H1 (cell line): ENCODE measurements around the gene ANKLE1. TPM values are rescaled to one million over a fixed set of nuclear protein-coding genes. Genes with fewer than 3 reads are reported as not detected.

ENCODE experiments used
- CTCF ChIA-PET: fragments of 300-600 bp; sonication (Branson Sonifier 250); formaldehyde crosslinking; loops from one replicate; lab custom pipeline; 2021; ENCODE audit not compliant: partially characterized antibody; lab: Charles Lee
- POLR2A ChIA-PET: fragments of 300-600 bp; sonication (Branson Sonifier 250); formaldehyde crosslinking; loops from one replicate; lab custom pipeline; 2021; ENCODE audit warnings: inconsistent platforms; ENCODE audit not compliant: partially characterized antibody; lab: Charles Lee
- DNase-seq, 2 experiments: peaks; one replicate each; pipeline versions ENCODE4 v3.0.0 to v3.0.0-alpha.2; 2010 to 2022; ENCODE audit warnings: low spot score in 2 of 2, low read depth in 1 of 2, mixed read lengths in 1 of 2
- FAIRE-seq: peaks from 2 replicates; lab custom pipeline; 2011; peaks lifted over from hg19 to GRCh38; lab: Jason Lieb, UNC
- H2AFZ ChIP-seq: 2 replicates; pipeline ENCODE4 v1.8.1; 2012; ENCODE audit warnings: low read length, inconsistent platforms
- H2AK5ac ChIP-seq: 2 replicates; pipeline ENCODE4 v1.6.1; 2013; ENCODE audit warnings: low read depth, low read length
- H2BK120ac ChIP-seq: replicated peaks from 2 replicates; pipeline ENCODE3; 2013; ENCODE audit warnings: low read depth, low read length, inconsistent platforms
- H2BK12ac ChIP-seq: 2 replicates; pipeline ENCODE4 v1.6.1; 2013; ENCODE audit warnings: low read depth, low read length
- H2BK15ac ChIP-seq: 2 replicates; pipeline ENCODE4 v1.6.1; 2013; ENCODE audit warnings: low read length
- H2BK20ac ChIP-seq: 2 replicates; pipeline ENCODE4 v1.6.1; 2013; ENCODE audit warnings: low read length
- H2BK5ac ChIP-seq: 2 replicates; pipeline ENCODE4 v1.6.1; 2013; ENCODE audit warnings: low read depth, low read length
- H3K14ac ChIP-seq: 2 replicates; pipeline ENCODE4 v1.6.1; 2013; ENCODE audit warnings: inconsistent platforms; ENCODE audit not compliant: insufficient read length
- H3K18ac ChIP-seq: 2 replicates; pipeline ENCODE4 v1.6.1; 2013; ENCODE audit warnings: low read length; ENCODE audit errors: extremely low read depth
- H3K23ac ChIP-seq: 2 replicates; pipeline ENCODE4 v1.6.1; 2013; ENCODE audit warnings: inconsistent platforms; ENCODE audit not compliant: insufficient read length
- H3K23me2 ChIP-seq: 2 replicates; pipeline ENCODE4 v1.6.1; 2013; ENCODE audit warnings: low read depth, low read length
- H3K27ac ChIP-seq: 2 replicates; pipeline ENCODE4 v1.6.1; 2011; ENCODE audit warnings: low read depth, low read length, inconsistent platforms
- H3K27me3 ChIP-seq, 4 experiments: replicated peaks in 1 of 4; 1 replicate in 1 of 4; 2 replicates in 3 of 4; pipeline versions ENCODE4 v1.6.1 to v1.8.1; 2011 to 2013; ENCODE audit warnings: low read length in 3 of 4, mild to moderate bottlenecking in 3 of 4, inconsistent platforms in 2 of 4, mixed read lengths in 2 of 4, moderate library complexity in 1 of 4; ENCODE audit not compliant: control insufficient read depth in 3 of 4, insufficient read depth in 3 of 4; ENCODE audit errors: extremely low read depth in 1 of 4
- H3K36me3 ChIP-seq, 4 experiments: 2 replicates each; pipeline versions ENCODE4 v1.6.1 to v1.8.1; 2011 to 2013; ENCODE audit warnings: mild to moderate bottlenecking in 4 of 4, low read length in 3 of 4, moderate library complexity in 2 of 4, control low read depth in 1 of 4, inconsistent platforms in 1 of 4; ENCODE audit not compliant: insufficient read depth in 4 of 4, control insufficient read depth in 2 of 4
- H3K4ac ChIP-seq: replicated peaks from 2 replicates; pipeline ENCODE3; 2013; ENCODE audit warnings: low read length, low read depth, mixed read lengths, inconsistent platforms; ENCODE audit not compliant: insufficient read length
- H3K4me1 ChIP-seq, 4 experiments: replicated peaks in 1 of 4; 1 replicate in 1 of 4; 2 replicates in 3 of 4; pipeline versions ENCODE4 v1.6.1 to v1.8.1; 2011 to 2013; ENCODE audit warnings: low read length in 3 of 4, inconsistent platforms in 2 of 4, mixed read lengths in 1 of 4; ENCODE audit not compliant: insufficient read depth in 4 of 4, control insufficient read depth in 3 of 4
- H3K4me2 ChIP-seq, 2 experiments: 2 replicates each; pipeline versions ENCODE4 v1.6.1 to v1.8.1; 2011 to 2013; ENCODE audit warnings: low read depth in 2 of 2, low read length in 2 of 2, control low read depth in 1 of 2, inconsistent platforms in 1 of 2, mild to moderate bottlenecking in 1 of 2; ENCODE audit not compliant: insufficient read depth in 1 of 2
- H3K4me3 ChIP-seq, 4 experiments: fragments of 200-600, 300-600 bp in 1 of 4; sonication (generic), shearing (Covaris generic), sonication (Bioruptor Twin) in 1 of 4; 2 replicates each; pipeline versions ENCODE4 v1.5.1 to v1.8.1; 2011 to 2016; ENCODE audit warnings: low read length in 4 of 4, low read depth in 3 of 4, control low read depth in 2 of 4, inconsistent platforms in 2 of 4, mild to moderate bottlenecking in 2 of 4, mixed read lengths in 1 of 4, moderate library complexity in 1 of 4; ENCODE audit not compliant: insufficient read depth in 2 of 4; ENCODE audit errors: extremely low read depth in 1 of 4
- H3K56ac ChIP-seq: replicated peaks from 2 replicates; pipeline ENCODE3; 2013; ENCODE audit warnings: low read depth, mild to moderate bottlenecking, mixed read lengths, low read length, inconsistent platforms; ENCODE audit not compliant: insufficient read length
- H3K79me1 ChIP-seq: 2 replicates; pipeline ENCODE4 v1.6.1; 2013; ENCODE audit warnings: low read depth, low read length, control low read depth
- H3K79me2 ChIP-seq, 2 experiments: 2 replicates each; pipeline versions ENCODE4 v1.6.1 to v1.8.1; 2012 to 2013; ENCODE audit warnings: low read length in 2 of 2, mild to moderate bottlenecking in 2 of 2, inconsistent platforms in 1 of 2; ENCODE audit not compliant: insufficient read depth in 2 of 2, control insufficient read depth in 1 of 2
- H3K9ac ChIP-seq, 4 experiments: replicated peaks in 1 of 4; 1 replicate in 1 of 4; 2 replicates in 3 of 4; pipeline versions ENCODE4 v1.6.1 to v1.8.1; 2011 to 2013; ENCODE audit warnings: low read depth in 3 of 4, low read length in 3 of 4, control low read depth in 2 of 4, mild to moderate bottlenecking in 2 of 4, moderate library complexity in 2 of 4, inconsistent platforms in 1 of 4; ENCODE audit errors: extremely low read depth in 1 of 4
- H3K9me3 ChIP-seq, 2 experiments: 2 replicates each; pipeline versions ENCODE4 v1.6.1 to v1.8.1; 2012 to 2013; ENCODE audit warnings: mild to moderate bottlenecking in 2 of 2, moderate library complexity in 2 of 2, control low read depth in 1 of 2, inconsistent platforms in 1 of 2, low read depth in 1 of 2, low read length in 1 of 2, mixed read lengths in 1 of 2; ENCODE audit not compliant: insufficient read depth in 2 of 2
- H4K20me1 ChIP-seq, 2 experiments: replicated peaks in 1 of 2; 2 replicates each; pipeline versions ENCODE3 to v1.8.1; 2011 to 2013; ENCODE audit warnings: inconsistent platforms in 2 of 2, low read length in 2 of 2, mild to moderate bottlenecking in 1 of 2; ENCODE audit not compliant: insufficient read depth in 2 of 2, control insufficient read depth in 1 of 2
- H4K5ac ChIP-seq: 2 replicates; pipeline ENCODE4 v1.6.1; 2013; ENCODE audit warnings: low read length, low read depth, mixed read lengths, inconsistent platforms; ENCODE audit not compliant: insufficient read length
- H4K8ac ChIP-seq: 2 replicates; pipeline ENCODE4 v1.8.0; 2013; ENCODE audit warnings: mild to moderate bottlenecking, moderate library complexity, low read length, inconsistent platforms; ENCODE audit not compliant: insufficient read depth; ENCODE audit errors: extremely low read depth
- H4K91ac ChIP-seq: replicated peaks from 2 replicates; pipeline ENCODE3; 2013; ENCODE audit warnings: low read length, mixed read lengths, inconsistent platforms; ENCODE audit not compliant: insufficient read length
- SIN3A ChIP-seq, 2 experiments: IDR thresholded peaks in 1 of 2; conservative IDR thresholded peaks in 1 of 2; 2 replicates each; pipeline ENCODE4 v1.6.1; 2011 to 2012; ENCODE audit warnings: low read length in 2 of 2, improper control_type of control experiment in 1 of 2, low read depth in 1 of 2, mild to moderate bottlenecking in 1 of 2
- YY1 ChIP-seq: IDR thresholded peaks from 2 replicates; pipeline ENCODE4 v1.6.1; 2011; ENCODE audit warnings: low read depth, mild to moderate bottlenecking, low read length
- WGBS, 2 experiments: shearing (Covaris generic) in 1 of 2; methylation state at CpG; one replicate each; pipeline versions ENCODE4 v1.1.6 to v1.1.7; 2013 to 2015; ENCODE audit warnings: low lambda C conversion rate in 2 of 2, mixed read lengths in 2 of 2, inconsistent platforms in 1 of 2, low coverage in 1 of 2, missing lambda C conversion rate in 1 of 2; ENCODE audit not compliant: insufficient replicate concordance in 2 of 2, insufficient coverage in 1 of 2, insufficient read length in 1 of 2; ENCODE audit errors: extremely low coverage in 1 of 2, missing lambda C conversion rate in 1 of 2; 5-methylcytosine and 5-hydroxymethylcytosine counted together
- polyA plus RNA-seq, 7 experiments: library from polyadenylated mRNA; depleted of rRNA in 3 of 7; stranded (reverse) in 5 of 7; unstranded in 2 of 7; fragments of >200 nt in 5 of 7; fragments of 200-250 nt in 2 of 7; gene quantifications; 1 replicate in 5 of 7; 2 replicates in 1 of 7; 4 replicates in 1 of 7; pipeline versions ENCODE4 v1.2.1 to v1.2.3, GENCODE V29; 2011 to 2013; ENCODE audit warnings: missing spikeins in 2 of 7, mixed read lengths in 2 of 7
- total RNA-seq: library from RNA; stranded (reverse); fragmentation: NEBNext Ultra II Directional; extraction: Animal tissue kit (Norgen Biotek cat#: 25700); gene quantifications from 2 replicates; pipeline ENCODE4 v1.2.1, GENCODE V29; 2021

ANKLE1 gene
- total and polyA plus RNA-seq, 2 of the 8 experiments (the other 6 are each of a cell fraction or from before 2014, with no cell fraction given): 6.1 to 9.6 TPM

DNA sequence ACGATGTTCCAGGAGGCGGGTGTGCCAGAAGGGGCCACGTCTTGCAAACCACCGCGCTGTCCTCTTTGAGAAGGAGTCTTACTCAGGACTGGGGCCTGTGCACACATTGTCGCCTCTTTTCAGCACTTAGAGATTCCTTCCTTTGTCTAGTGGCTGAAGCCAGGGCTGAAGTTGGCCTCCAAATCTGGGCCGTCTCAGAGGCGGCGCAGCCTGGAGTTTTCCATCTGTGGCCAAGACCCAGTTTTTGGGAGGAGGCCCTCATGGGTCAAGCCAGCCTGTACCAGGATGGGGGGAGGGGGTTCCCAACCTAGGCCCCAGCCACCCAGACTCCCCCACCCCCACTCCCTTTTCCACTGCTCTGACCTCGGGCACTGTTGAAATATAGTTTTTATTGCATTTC, 41.2 kb downstream of the ANKLE1 start:
- Histone ChIP-seq H2BK12ac (no peak overlapping the region), H3K18ac (no peak overlapping the region), H2BK120ac (no peak overlapping the region), H3K27me3 (no peaks in the 10 kb centered on the region), H2BK20ac (no peak overlapping the region), H4K5ac (no peak overlapping the region), H3K56ac (no peak overlapping the region), H3K4me1 (peaks cover 0 to 12% (median 7%) of the 10 kb centered on the region in 4 experiments; a peak in 4 of 7 replicates), H3K36me3 (peaks cover 2 to 38% (median 15%) of the 10 kb centered on the region in 4 experiments; a peak in 5 of 8 replicates), H3K4me3 (no peak overlapping the region), H2BK15ac (no peak overlapping the region), H3K23ac (no peak overlapping the region), H3K9ac (no peak overlapping the region), H3K4ac (no peak overlapping the region), H4K8ac (no peak overlapping the region), H3K23me2 (peaks cover 1% of the 10 kb centered on the region; the same call in 1 of the 2 replicates), H2AFZ (no peak overlapping the region), H3K79me1 (no peaks in the 10 kb centered on the region; the same call in 1 of the 2 replicates), H2BK5ac (peak overlapping the region; percentile 79), H3K27ac (no peak overlapping the region), H3K79me2 (no peaks in the 10 kb centered on the region), H3K9me3 (no peaks in the 10 kb centered on the region), H4K91ac (no peak overlapping the region), H3K14ac (no peak overlapping the region), H2AK5ac (no peak overlapping the region), H4K20me1 (peaks cover 0 to 3% of the 10 kb centered on the region in 2 experiments), H3K4me2 (no peak overlapping the region)
- no peak for TF ChIP-seq YY1
- TF ChIP-seq SIN3A (conservative IDR thresholded peaks at IDR 0.05 in 1 of 2, IDR thresholded peaks at IDR 0.05 in 1 of 2; ENCODE audit: low read depth in 1 of 2, low read length in 2 of 2): no peak
- DNase-seq (no peak), FAIRE-seq (no peak)
- POLR2A ChIA-PET: interaction anchor here (0.6 to 17.1 kb wide), 3 partner anchors 12 to 39 kb away, joined by 3 to 329 read pairs (median 100); partner anchors contain the start of genes ABHD8, ANO8, DDA1 and GTPBP3
- WGBS, 2 experiments: 84% methylated on average over 9 of the region's 10 CpGs; no CpG with 5 or more reads in 1 of the 2 experiments
- CTCF ChIA-PET: interaction anchor here (1.2 kb wide), 1 partner anchor 10 kb away, joined by 4 read pairs; no protein-coding TSS in a partner anchor
